ENCODE measurements around the gene PSD2.
"Not testable (repeated sequence)": the region's sequence is repeated elsewhere in the genome, so short reads cannot be mapped to it uniquely, and the experiment has no call there.

The PSD2 gene

GRCh38 chr5:139792218-139792617 lies 3.4 kb upstream of the PSD2 start:
- FAIRE-seq, result no peak

DNA sequence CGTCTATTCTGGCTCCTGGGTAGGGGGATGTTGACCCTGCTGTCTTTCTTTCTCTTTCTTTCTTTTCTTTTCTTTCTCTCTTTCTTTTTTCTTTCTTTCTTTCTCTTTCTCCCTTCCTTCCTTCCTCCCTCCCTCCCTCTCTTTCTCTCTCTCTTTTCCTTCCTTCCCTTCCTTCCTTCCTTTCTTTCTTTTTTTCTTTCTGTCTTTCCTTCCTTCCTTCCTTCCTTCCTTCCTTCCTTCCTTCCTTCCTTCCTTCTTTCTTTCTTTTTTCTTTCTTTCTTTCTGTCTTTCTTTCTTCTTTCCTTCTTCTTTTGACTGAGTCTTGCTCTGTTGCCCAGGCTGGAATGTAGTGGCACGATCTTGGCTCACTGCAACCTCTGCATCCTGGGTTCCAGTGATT lies 3.0 kb upstream of the PSD2 start:
- not testable (repeated sequence) for FAIRE-seq

DNA sequence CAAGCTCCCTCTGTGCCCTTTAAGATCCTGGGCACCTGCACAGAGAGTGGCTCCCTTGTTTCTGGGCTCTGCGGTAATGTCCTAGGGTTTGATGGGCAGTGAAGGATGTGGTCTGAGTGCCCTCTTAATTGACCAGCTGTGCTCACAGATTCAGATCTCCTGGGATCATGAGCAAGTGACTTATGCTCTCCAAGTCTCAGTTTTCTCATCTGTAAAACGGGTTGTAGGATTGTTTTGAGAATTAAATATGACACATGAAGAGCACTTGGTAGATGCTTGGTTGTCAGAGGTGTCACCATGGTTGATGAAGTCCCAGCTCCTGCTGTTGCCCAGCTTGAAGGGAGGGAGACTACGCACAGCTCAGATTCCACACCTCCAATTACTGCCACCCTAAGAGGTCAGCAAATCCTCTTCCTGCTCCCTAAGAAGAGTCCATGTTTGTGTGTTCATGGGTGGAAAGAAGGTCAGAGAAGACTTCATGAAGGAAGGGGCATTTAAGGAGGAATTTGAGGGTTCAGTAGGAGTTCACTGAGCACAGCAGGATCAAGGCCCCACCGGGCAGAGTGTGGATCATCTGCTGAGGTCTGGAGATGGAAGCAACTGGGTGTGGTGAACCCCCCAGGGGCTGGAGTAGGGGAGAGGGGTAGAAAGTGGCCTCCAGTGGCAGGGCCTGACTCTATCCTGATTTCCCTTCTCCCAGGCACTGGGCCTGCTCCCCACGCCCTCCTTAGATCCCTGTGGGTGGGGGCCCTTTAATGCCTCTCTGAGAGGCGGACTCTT lies 1.4 kb upstream of the PSD2 start:
- no peak for FAIRE-seq

DNA sequence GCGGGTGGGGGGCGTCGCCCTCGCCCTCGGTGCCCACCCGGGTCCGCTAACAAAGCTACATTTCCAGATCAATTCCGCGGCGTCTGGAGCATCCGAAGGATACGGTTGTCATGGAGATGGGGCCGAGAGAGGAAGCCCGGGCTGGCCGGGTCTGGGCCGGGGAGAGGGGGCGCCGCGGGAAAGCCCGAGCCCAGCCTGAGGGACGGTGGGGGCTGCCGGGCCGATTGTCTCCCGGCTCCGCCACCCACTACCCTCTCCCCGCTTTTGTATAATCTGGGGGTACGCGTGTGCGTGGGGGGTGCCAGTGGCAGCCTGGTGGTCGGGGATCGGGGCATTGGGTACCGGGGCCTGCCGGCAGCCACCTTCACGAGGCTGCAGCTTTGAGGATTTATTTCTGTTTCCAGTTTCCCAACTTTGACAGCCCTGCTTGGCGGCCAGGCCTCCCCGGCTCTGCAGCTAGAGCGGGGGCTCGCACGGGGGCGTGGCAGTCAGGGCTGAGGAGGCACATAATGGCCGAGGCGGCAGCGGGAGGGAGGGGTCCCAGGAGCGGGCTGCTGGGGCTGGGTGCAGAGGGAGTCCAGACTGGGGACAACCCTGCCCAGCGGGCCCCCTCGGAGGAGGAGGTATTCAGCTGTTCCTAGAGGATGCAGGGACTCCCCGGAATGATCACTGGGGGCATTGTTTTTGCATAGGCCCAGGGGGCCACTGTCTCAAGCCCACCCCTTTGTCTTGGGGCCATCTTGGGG lies 626 bp downstream of the PSD2 start:
- FAIRE-seq, result no peak

GRCh38 chr5:139797335-139797734 lies 1.7 kb downstream of the PSD2 start:
- no peak for FAIRE-seq

GRCh38 chr5:139797856-139798510 lies 2.4 kb downstream of the PSD2 start:
- FAIRE-seq, result no peak

- no peak for FAIRE-seq
Observed at GRCh38 chr5:139798883-139799282, 3.3 kb downstream of the PSD2 start.

DNA sequence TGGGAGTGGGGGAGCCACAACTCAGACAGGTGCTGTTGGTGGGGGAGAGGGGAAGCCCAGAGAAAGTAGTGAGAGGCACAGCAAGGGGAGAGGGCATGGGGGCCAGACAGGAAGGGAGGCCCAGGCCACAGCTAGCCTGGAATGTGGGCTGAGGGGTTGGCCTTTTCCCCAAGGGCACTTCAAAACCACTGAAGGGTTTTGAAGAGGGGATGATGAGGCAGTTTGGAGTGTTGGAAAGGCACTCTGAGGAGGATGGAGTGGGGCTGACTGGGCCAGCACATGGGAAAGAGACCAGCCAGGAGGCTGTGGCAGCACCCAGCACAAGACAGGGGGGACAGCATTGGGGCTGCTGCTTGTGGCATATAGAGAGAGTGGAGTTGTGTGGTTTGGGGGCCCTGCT lies 3.8 kb downstream of the PSD2 start:
- no peak for FAIRE-seq

DNA sequence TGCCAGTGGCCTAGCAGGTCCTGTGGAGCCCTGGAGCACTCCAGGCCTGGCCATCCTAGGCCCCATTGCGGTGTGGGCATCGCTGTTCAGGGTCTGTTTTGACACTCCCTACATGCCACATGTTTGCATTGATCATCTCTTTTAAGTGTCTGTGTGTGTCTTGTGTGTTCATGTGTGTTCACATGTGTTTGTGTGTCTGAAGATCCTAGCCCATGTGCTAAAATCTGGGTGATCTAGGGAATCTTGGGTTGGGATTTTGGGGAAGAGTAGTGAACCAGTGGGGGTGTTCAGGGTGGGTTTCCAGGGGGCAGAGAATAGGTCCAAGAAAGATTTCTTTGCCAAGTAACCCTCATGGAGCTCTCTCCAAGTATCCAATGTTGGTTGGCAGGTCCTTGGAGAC lies 8.4 kb downstream of the PSD2 start:
- FAIRE-seq, result no peak

DNA sequence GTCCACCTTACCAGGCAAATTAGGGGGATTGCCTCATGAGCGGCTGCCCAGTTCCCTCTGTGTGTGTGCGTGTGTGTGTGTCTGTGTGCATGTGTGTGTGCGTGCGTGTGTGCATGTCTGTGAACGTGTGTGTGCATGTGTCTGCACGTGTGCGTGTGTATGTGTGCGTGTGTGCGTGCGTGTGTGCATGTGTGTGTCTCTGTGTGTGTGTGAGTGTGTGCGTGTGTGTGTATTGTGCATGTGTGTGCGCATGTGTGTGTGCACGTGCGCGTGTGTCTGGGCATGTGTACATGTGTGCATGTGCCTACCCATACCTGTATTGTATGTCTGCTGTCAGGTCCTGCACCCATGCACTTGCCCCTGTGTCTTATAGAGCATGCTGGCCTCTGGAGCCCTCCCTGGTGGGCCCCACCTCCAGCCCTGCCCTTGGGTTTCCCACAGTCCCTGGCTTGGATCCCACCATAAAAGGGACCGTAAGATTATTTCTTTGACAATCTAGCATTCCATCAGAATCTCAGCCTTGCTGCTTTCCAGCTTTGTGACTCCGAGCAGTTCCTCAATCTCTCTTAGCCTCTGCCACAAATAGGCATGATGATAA lies 9.3 kb downstream of the PSD2 start:
- FAIRE-seq, result no peak

DNA sequence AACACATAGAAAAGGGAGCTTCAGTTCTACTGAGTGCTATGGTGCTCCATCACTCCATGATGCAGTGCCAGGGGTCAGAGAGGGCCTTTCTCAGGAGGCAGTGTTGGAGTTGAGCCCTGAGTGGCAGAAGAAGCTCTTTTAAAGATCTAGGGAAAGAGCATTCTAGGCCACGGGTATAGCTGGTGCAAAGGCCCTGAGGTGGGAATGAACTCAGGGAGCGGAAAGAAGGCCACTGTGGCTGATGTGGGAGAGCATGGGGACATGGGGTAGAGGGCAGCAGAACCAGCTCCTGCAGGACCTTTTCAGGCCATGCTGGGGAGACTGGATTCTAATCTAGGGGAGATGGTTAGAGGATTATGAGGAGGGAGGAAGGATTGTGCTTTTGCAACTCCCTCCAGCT lies 9.9 kb downstream of the PSD2 start:
- FAIRE-seq, result no peak

DNA sequence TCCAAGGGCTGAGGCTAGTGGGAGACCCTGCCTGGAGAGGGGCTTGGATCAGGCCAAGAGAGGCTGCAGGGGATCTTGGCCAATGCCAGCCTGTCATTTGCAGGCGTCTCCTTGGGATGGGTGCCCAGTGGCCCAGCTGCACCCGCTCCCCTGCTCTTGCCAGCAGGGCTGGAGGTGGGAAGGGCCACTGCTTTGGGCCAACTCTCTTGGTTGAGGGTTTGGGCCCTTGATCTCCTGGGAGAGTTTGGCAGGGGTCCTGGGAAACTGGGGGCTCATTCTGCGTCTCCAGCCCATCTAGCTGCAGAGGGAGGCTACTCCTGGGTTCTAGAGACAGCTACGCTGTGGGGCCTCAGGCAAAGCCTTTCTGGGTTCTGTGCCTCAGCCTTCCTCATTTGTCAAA lies 10.5 kb downstream of the PSD2 start:
- no peak for FAIRE-seq

- no peak for FAIRE-seq
Observed at GRCh38 chr5:139806726-139807646, 11.4 kb downstream of the PSD2 start.

- no peak for FAIRE-seq
Observed at GRCh38 chr5:139807647-139808030, 12.0 kb downstream of the PSD2 start.

DNA sequence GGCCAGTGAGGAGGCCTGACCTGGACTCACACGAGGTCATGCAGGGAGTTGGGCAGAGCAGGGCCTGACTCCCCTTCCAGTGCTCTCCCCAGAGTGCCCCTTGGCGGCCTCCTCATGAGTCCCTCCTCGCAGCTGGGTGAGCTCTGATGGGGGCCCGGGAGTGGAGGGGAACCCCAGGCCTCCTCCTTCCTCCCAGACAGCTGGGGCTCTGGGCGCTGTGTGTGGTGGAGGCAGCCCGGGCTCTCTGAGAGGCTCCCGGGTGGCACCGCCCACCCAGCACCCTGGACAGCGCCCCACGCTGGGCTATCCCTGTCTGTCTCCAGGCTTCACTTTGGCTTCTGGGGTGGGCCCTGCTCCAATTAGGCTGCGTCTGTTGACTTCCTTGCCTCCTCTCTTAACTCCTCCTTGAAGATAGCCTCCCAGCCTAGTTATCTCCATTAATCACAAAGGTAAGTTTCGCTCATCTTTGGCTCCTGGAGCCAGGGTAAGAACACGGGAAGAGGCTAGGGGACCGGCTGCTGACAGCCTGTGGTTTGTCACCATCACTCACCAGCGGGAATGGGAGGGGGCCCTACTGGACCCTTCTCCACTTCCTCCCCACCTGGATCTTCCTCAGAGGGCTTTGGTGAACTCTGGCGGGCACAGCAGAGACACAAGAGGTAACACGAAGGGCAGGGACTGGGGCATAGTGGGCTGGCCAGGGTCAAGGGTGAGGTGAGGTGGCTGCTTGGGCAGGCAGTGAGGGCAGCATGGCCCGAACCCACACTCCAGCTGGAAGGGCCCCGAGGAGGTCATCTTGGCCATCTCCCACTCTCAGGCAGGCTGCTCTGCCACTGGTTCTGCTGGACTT lies 13.1 kb downstream of the PSD2 start:
- no peak for FAIRE-seq

DNA sequence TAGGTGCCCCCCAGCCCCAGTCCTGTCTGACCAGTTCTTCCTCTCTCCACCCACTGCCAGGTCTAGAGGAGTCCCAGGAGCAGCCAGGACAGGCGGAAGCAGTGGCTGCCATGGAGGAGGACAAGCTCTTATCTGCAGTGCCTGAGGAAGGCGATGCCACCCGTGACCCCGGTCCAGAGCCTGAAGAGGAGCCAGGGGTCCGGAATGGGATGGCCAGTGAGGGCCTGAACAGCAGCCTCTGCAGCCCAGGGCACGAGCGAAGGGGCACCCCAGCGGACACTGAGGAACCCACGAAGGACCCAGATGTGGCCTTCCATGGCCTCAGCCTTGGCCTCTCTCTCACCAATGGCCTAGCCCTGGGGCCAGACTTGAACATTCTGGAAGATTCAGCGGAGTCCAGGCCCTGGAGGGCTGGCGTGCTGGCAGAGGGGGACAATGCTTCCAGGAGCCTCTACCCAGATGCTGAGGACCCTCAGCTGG lies 13.8 kb downstream of the PSD2 start:
- FAIRE-seq, result no peak

GRCh38 chr5:139810341-139811273 lies 15.0 kb downstream of the PSD2 start:
- no peak for FAIRE-seq

- FAIRE-seq, result no peak
Observed at GRCh38 chr5:139811274-139811607, 15.6 kb downstream of the PSD2 start.

- FAIRE-seq, result no peak
Observed at GRCh38 chr5:139812323-139812722, 16.7 kb downstream of the PSD2 start.

Measured in endometrium (tissue), 2 donors.